ENCODE data around the gene TMEM170A.

DNA sequence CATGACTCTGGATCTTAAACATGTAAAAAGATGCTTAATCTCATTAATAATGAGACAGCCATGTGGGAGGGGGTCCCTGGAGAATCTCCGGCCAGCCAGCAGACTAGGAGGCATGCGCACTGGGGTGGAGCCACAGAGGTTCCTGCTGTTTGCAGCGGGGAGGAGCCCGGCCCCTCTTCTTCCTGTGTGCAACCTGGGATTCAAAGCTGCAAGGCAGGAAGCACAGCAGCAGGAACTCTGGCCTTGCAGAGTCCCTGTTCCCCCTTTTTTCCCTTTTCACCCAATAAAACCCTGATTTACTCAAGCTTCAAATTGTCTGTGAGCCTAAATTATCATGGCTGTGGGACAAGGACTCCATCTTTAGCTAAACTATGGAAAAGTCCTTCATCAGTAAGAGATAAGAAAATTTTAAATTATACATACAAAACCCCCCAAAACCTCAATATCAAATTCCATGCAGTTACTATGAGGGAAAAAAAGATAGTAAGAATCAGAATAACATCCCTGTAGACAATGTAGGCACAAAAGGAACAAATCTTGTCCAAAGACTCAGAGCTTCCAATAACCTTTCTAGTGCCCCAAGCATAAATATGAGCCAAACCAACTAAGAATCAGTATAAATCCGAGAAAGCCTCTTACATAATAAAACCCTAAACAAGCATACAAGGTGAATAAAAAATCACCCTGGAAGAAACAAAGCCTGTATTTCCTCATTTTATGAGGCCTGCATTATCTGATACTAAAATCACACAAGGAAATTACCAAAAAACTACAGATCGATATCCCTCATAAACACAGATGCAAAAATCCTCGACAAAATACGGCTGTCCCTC is 43.3 kb downstream of the TMEM170A start:
- TF ChIP-seq, protein P1, sequence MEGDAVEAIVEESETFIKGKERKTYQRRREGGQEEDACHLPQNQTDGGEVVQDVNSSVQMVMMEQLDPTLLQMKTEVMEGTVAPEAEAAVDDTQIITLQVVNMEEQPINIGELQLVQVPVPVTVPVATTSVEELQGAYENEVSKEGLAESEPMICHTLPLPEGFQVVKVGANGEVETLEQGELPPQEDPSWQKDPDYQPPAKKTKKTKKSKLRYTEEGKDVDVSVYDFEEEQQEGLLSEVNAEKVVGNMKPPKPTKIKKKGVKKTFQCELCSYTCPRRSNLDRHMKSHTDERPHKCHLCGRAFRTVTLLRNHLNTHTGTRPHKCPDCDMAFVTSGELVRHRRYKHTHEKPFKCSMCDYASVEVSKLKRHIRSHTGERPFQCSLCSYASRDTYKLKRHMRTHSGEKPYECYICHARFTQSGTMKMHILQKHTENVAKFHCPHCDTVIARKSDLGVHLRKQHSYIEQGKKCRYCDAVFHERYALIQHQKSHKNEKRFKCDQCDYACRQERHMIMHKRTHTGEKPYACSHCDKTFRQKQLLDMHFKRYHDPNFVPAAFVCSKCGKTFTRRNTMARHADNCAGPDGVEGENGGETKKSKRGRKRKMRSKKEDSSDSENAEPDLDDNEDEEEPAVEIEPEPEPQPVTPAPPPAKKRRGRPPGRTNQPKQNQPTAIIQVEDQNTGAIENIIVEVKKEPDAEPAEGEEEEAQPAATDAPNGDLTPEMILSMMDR (IDR thresholded peaks at IDR 0.05 in 4 of 5, conservative IDR thresholded peaks at IDR 0.05 in 1 of 5) = no peak
- no peak for TF ChIP-seq POLR2A (IDR thresholded peaks at IDR 0.05)

All from gastrocnemius medialis (tissue), 4 donors.